ENCODE measurements around the gene CAMTA1.

DNA sequence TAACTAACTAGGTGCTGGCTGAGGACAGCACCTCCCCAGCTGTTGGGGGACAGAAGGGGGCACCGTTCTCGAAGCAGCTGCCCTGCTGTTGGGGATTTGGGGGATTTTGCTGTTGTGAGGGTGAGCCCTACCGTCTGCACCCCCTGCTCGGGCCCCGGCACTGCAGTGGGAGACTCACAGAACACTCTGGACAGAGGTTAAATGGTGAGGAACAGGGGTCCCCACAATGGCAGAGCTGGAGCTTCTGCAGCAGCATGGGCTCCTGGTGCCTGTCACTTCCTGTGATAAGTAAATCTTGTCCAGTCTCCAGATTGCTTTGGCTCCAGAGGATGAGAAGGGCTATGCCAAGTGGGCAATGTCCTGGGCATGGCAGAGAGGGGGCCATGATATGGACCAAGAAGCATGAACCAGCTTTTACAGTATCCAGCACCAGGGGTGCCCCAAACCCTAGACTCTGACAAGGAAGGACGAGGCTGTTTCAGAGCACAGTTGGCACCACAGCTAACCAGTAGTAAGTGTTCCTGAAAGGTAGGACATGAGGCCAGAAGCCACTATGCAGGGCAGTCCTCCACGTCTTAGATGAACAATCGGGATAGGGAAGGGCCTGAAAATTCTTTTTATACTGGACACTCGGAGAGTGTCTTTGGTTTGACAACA, 620.7 kb downstream of the CAMTA1 start:
- TF ChIP-seq ZNF664 (tag by site-specific recombination; IDR thresholded peaks at IDR 0.05): no peak
- no peak for TF ChIP-seq GLI4 (tag by site-specific recombination; IDR thresholded peaks at IDR 0.05)
- TF ChIP-seq OSR2 (tag by site-specific recombination; IDR thresholded peaks at IDR 0.05): no peak
- no peak for TF ChIP-seq ZNF274 (IDR thresholded peaks at IDR 0.05; ENCODE audit: low read length)
- no peak for TF ChIP-seq ZNF274 (tag by site-specific recombination; IDR thresholded peaks at IDR 0.05; ENCODE audit: borderline replicate concordance)
- TF ChIP-seq ZNF561 (tag by site-specific recombination; IDR thresholded peaks at IDR 0.05; ENCODE audit: borderline replicate concordance): no peak
- TF ChIP-seq, protein P1, sequence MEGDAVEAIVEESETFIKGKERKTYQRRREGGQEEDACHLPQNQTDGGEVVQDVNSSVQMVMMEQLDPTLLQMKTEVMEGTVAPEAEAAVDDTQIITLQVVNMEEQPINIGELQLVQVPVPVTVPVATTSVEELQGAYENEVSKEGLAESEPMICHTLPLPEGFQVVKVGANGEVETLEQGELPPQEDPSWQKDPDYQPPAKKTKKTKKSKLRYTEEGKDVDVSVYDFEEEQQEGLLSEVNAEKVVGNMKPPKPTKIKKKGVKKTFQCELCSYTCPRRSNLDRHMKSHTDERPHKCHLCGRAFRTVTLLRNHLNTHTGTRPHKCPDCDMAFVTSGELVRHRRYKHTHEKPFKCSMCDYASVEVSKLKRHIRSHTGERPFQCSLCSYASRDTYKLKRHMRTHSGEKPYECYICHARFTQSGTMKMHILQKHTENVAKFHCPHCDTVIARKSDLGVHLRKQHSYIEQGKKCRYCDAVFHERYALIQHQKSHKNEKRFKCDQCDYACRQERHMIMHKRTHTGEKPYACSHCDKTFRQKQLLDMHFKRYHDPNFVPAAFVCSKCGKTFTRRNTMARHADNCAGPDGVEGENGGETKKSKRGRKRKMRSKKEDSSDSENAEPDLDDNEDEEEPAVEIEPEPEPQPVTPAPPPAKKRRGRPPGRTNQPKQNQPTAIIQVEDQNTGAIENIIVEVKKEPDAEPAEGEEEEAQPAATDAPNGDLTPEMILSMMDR (tag by site-specific recombination; IDR thresholded peaks at IDR 0.05): no peak
- no peak for TF ChIP-seq REST (tag by site-specific recombination; IDR thresholded peaks at IDR 0.05)
- TF ChIP-seq, protein P2, sequence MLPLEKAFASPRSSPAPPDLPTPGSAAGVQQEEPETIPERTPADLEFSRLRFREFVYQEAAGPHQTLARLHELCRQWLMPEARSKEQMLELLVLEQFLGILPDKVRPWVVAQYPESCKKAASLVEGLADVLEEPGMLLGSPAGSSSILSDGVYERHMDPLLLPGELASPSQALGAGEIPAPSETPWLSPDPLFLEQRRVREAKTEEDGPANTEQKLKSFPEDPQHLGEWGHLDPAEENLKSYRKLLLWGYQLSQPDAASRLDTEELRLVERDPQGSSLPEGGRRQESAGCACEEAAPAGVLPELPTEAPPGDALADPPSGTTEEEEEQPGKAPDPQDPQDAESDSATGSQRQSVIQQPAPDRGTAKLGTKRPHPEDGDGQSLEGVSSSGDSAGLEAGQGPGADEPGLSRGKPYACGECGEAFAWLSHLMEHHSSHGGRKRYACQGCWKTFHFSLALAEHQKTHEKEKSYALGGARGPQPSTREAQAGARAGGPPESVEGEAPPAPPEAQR (tag by site-specific recombination; IDR thresholded peaks at IDR 0.05): no peak
- TF ChIP-seq ZNF140 (tag by site-specific recombination; IDR thresholded peaks at IDR 0.05): no peak
- no peak for TF ChIP-seq ZNF324 (tag by site-specific recombination; IDR thresholded peaks at IDR 0.05)
- no peak for TF ChIP-seq ZNF10 (tag by site-specific recombination; IDR thresholded peaks at IDR 0.05)

All from HEK293 (cell line).